ENCODE measurements around the gene MKKS.

The MKKS gene

DNA sequence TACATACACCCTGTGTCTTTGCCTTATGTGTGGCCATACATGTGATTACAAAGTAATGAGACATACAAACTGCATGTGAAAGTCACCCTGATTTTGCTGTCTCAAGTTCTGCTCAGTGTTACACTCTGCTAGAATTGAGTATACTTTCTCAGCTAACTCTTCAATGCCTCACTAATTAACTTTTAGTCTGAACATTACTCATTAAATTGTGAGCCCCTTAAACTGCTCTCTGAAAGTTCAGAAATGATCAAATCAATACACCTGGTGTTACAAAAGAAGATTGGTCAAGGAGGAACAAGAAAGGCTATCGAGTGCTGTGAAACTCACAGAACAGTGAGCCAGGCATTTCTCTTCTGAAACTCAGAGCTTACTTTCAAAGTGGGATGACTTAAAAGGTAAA, 71.3 kb downstream of the MKKS start:
- Histone ChIP-seq H3K4me1 (ENCODE audit: insufficient read depth, low read length) (no peaks in the 10 kb centered on the region), H3K9me3 (ENCODE audit: low read length) (no peaks in the 10 kb centered on the region), H3K27ac (ENCODE audit: low read depth, low read length) (no peak overlapping the region), H3K27me3 (ENCODE audit: control insufficient read depth in 1 of 2, insufficient read depth in 2 of 2, low read length in 2 of 2) (no peaks in the 10 kb centered on the region), H3K9ac (ENCODE audit: low read length) (no peak overlapping the region), H3K4me3 (ENCODE audit: low read depth in 1 of 2, low read length in 2 of 2) (no peak overlapping the region), H3K36me3 (ENCODE audit: insufficient read depth, low read length) (no peaks in the 10 kb centered on the region)

DNA sequence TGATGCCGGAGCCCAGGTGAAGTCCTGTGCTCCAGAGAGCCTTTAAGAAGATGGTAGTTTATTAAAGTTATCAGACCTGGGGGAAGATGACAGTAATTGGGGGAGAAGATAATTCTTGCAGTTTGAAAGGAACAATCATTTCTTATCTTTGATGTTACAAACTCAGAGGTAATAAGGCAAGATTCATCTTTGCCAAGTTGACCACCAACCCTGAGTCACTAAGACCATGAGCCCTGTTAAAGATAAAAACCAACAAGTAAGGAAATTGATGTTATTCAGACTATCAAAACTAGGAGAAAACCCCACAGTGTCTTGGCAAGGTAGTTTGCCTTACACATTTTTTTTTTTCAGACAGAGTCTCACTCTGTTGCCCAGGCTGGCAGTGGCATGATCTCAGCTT, 73.1 kb downstream of the MKKS start:
- H3K9me3 ChIP-seq (ENCODE audit: low read length): no peaks in the 10 kb centered on the region
- H3K4me3 ChIP-seq (ENCODE audit: low read depth in 1 of 2, low read length in 2 of 2): no peak overlapping the region
- no peak overlapping the region for H3K27ac ChIP-seq (ENCODE audit: low read depth, low read length)
- H3K4me1 ChIP-seq (ENCODE audit: insufficient read depth, low read length): no peaks in the 10 kb centered on the region
- H3K9ac ChIP-seq (ENCODE audit: low read length): no peak overlapping the region
- no peaks in the 10 kb centered on the region for H3K27me3 ChIP-seq (ENCODE audit: control insufficient read depth in 1 of 2, insufficient read depth in 2 of 2, low read length in 2 of 2)
- no peaks in the 10 kb centered on the region for H3K36me3 ChIP-seq (ENCODE audit: insufficient read depth, low read length)

DNA sequence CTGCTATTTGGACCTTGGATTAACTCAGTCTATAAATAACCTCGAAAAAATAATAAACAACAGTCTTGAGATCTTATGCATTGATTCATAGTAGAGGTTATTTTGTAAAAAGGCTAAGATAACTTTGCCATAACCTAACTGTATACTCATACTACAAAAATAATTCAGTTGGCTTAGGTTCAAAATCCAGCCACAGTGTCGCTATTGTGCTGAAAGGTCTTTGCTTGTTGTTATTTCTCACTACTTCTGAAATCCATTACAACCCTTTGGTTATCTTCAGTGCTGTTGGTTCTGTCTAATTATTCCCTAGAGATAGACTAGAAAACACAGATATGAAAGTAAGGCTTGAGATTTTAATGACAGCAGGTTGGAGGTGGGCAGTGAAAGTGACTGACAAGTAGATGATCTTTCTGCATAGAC, 74.4 kb downstream of the MKKS start:
- no peaks in the 10 kb centered on the region for H3K9me3 ChIP-seq (ENCODE audit: low read length)
- no peak overlapping the region for H3K4me3 ChIP-seq (ENCODE audit: low read depth in 1 of 2, low read length in 2 of 2)
- H3K36me3 ChIP-seq (ENCODE audit: insufficient read depth, low read length): no peaks in the 10 kb centered on the region
- H3K4me1 ChIP-seq (ENCODE audit: insufficient read depth, low read length): no peaks in the 10 kb centered on the region
- no peaks in the 10 kb centered on the region for H3K27me3 ChIP-seq (ENCODE audit: control insufficient read depth in 1 of 2, insufficient read depth in 2 of 2, low read length in 2 of 2)
- no peak overlapping the region for H3K9ac ChIP-seq (ENCODE audit: low read length)
- no peak overlapping the region for H3K27ac ChIP-seq (ENCODE audit: low read depth, low read length)

DNA sequence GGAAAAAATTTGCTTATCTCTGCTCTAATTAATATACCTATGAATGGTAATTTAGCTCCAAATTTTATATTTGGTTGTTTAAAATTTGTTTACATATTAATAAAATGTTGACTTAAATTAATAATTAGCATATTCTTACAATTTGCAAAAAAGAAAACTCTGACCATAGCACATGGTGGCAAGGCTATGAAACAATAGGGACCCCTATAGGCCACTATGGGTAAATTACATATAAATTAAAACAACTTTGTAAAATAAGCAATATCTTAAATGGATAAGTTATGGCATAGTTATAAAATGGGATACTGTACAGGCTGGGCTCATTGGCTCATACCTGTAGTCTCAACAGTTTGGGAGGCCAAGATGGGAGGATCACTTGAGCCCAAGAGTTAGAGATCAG, 76.0 kb downstream of the MKKS start:
- Histone ChIP-seq H3K4me3 (ENCODE audit: low read depth in 1 of 2, low read length in 2 of 2) (no peak overlapping the region), H3K9me3 (ENCODE audit: low read length) (no peaks in the 10 kb centered on the region), H3K36me3 (ENCODE audit: insufficient read depth, low read length) (no peaks in the 10 kb centered on the region), H3K4me1 (ENCODE audit: insufficient read depth, low read length) (no peaks in the 10 kb centered on the region), H3K9ac (ENCODE audit: low read length) (no peak overlapping the region), H3K27ac (ENCODE audit: low read depth, low read length) (no peak overlapping the region), H3K27me3 (ENCODE audit: control insufficient read depth in 1 of 2, insufficient read depth in 2 of 2, low read length in 2 of 2) (no peaks in the 10 kb centered on the region)

DNA sequence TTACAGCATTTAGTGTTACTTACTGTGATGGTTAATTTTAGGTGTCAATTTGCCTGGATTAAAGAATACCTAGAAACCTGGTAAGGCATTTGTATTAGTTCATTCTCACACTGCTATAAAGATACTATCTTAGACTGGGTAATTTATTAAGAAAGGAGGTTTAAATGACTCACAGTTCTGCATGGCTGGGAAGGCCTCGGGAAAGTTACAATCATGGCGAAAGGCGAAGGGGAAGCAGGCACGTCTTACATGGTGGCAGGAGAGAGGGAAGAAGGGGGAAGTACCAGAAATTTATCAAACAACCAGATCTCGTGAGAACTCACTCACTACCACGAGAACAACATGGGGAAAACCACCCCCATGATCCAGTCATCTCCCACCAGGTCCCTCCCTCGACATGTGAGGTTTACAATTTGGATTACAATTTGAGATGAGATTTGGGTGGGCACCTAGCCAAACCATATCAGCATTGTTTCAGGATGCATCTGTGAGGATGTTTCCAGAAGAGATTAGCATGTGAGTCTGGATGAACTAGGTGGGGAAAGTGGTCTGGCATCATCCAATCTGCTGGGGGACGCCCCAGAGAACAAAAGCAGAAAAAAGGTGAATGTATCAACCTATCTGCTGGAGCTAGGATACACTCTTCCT, 76.8 kb downstream of the MKKS start:
- H3K27me3 ChIP-seq (ENCODE audit: control insufficient read depth in 1 of 2, insufficient read depth in 2 of 2, low read length in 2 of 2): no peaks in the 10 kb centered on the region
- H3K36me3 ChIP-seq (ENCODE audit: insufficient read depth, low read length): no peaks in the 10 kb centered on the region
- no peak overlapping the region for H3K9ac ChIP-seq (ENCODE audit: low read length)
- H3K4me3 ChIP-seq (ENCODE audit: low read depth in 1 of 2, low read length in 2 of 2): no peak overlapping the region
- no peaks in the 10 kb centered on the region for H3K9me3 ChIP-seq (ENCODE audit: low read length)
- no peak overlapping the region for H3K27ac ChIP-seq (ENCODE audit: low read depth, low read length)
- H3K4me1 ChIP-seq (ENCODE audit: insufficient read depth, low read length): no peaks in the 10 kb centered on the region

DNA sequence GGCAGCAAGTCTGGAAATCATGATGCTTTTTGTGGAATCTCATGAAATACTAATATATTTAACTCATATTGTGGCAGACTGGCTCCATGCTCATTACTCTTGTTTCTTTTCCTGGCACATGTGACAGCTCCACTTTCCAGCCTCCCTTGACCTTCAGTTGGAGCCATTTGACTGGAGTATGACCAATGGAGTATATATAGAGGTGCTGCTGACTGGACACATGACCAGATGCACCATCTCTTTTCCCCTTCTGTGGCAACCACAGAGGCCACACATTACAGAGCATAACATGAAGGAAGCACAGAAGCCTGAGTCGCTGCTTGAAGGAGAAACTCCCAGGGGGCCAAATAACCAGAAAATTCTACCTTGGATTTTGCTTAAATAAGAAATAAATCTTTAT, 77.4 kb downstream of the MKKS start:
- no peaks in the 10 kb centered on the region for H3K4me1 ChIP-seq (ENCODE audit: insufficient read depth, low read length)
- no peak overlapping the region for H3K4me3 ChIP-seq (ENCODE audit: low read depth in 1 of 2, low read length in 2 of 2)
- H3K27ac ChIP-seq (ENCODE audit: low read depth, low read length): no peak overlapping the region
- no peaks in the 10 kb centered on the region for H3K9me3 ChIP-seq (ENCODE audit: low read length)
- no peaks in the 10 kb centered on the region for H3K27me3 ChIP-seq (ENCODE audit: control insufficient read depth in 1 of 2, insufficient read depth in 2 of 2, low read length in 2 of 2)
- H3K9ac ChIP-seq (ENCODE audit: low read length): no peak overlapping the region
- H3K36me3 ChIP-seq (ENCODE audit: insufficient read depth, low read length): no peaks in the 10 kb centered on the region

DNA sequence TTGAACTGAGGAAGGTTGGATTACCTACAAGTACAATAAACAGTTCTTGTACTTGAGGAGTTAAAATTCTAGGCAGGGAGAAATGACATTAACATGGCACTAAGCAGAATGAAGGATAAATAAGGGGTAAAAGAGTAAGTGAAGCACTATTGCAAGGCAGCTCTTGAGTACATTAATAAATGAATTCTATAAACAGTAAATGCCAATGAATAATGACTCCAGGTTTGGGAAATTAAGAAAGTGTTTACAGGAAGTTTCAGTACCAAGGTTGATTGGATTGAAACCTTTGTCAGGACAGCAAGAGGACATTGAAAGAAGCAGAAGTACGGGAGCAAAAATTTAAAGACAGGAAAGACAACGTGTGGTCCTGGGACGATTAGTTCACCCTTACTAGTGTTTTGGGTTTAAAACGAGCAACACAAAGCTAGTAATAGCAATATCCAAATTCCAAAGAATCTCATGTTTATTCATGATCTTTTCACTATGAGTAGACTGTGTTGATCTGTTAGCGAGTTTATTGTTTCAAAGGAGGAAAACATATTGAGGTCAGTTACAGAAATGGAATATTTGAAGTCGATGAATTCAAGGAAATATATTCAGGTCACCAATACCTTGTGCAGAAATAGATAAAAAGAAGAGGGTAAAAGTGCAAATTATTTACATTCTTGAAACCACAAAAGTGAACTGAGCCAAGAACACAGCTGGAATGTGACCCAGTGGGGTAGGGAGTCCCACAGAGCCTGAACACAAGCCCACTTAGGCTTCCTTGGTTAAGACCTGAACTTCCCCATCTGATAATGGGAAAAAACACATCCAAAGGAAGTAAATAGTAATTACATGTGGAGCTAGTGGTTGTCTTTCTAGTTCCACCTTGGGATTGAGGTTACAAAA, 80.8 kb downstream of the MKKS start:
- no peak overlapping the region for H3K4me3 ChIP-seq (ENCODE audit: low read depth in 1 of 2, low read length in 2 of 2)
- H3K9me3 ChIP-seq (ENCODE audit: low read length): no peaks in the 10 kb centered on the region
- no peaks in the 10 kb centered on the region for H3K36me3 ChIP-seq (ENCODE audit: insufficient read depth, low read length)
- H3K4me1 ChIP-seq (ENCODE audit: insufficient read depth, low read length): no peaks in the 10 kb centered on the region
- no peak overlapping the region for H3K27ac ChIP-seq (ENCODE audit: low read depth, low read length)
- H3K9ac ChIP-seq (ENCODE audit: low read length): no peak overlapping the region
- no peaks in the 10 kb centered on the region for H3K27me3 ChIP-seq (ENCODE audit: control insufficient read depth in 1 of 2, insufficient read depth in 2 of 2, low read length in 2 of 2)

All from muscle layer of colon (tissue), 2 donors.